Activated CD8-positive, alpha-beta memory T cell treated with anti-CD3 and anti-CD28 coated beads for 1 hour (primary cell): ENCODE results near the gene CREB3L2.
A peak's percentile ranks its signal among the peaks of the same experiment; 100 is the strongest.
"Not testable (repeated sequence)": the region's sequence is repeated elsewhere in the genome, so short reads cannot be mapped to it uniquely, and the experiment has no call there.

ENCODE experiments used
- DNase-seq, 2 donors: peaks; one replicate each; pipeline ENCODE4 v3.0.0-alpha.2; 2020; ENCODE audit warnings: low read depth in 1 of 2; ENCODE audit errors: extremely low read depth in 1 of 2

CREB3L2 gene

DNA sequence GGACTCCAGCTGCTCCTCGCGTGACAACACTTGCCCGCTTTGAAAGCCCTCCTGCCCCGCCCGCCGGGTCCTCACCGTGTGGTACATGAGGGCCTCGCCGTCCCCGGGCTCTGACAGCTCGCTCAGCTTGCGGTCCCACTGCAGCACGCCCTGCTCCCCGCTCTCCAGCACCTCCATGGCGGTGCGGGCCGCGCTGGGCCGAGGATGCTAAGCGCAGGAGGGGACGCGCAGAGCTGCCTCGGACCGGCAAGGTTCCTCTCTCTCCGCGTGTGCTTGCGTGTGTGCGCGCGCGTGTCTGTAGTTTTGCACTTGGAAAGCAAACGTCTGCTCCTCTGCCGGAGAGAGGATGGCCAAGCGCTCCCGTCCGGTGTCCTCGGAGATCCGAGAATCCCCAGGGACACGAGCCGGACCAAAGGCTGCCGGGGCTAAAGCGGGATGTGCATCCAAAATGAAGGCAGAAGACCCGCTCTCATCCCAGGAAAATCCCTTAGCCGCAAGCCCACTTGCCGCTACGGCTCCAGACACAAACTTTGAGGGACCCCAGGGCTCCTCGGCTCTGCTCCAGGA, at the start of gene CREB3L2:
CREB3L2 (minus strand) TSS at position 558 of the 567 bp plus-strand sequence; CDS start at position 177, 381 bp downstream.
- DNase-seq, result peak; percentile 19 to 43

DNA sequence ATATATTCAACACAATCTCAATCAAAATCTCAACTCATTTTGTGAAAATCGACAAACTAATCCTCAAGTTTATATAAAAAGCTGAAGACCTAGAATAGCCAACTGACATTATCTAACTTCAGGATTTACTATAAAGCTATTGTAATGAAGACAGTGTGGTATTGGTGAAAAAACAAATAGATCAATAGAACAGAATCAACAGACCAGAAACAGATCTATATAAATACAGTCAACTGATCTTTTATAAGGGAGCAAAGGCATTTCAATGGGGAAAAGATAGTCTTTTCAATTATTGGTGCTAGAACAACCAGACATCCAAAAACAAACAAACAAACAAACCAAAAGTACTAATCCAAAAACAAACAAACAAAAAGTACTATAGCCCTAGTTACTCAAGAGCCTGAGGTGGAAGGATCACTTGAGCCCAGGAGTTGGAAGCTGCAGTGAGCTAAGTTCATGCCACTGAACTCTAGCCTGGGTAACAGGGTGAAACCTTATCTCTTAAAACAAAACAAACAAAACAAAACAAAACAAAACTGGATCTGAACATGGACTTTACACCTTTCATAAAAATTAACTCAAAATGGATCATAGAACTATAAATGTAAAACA, 47.7 kb upstream of the CREB3L2 start:
- DNase-seq, result no peak

GRCh38 chr7:138047907-138048306, 46.0 kb upstream of the CREB3L2 start:
- no peak for DNase-seq

DNA sequence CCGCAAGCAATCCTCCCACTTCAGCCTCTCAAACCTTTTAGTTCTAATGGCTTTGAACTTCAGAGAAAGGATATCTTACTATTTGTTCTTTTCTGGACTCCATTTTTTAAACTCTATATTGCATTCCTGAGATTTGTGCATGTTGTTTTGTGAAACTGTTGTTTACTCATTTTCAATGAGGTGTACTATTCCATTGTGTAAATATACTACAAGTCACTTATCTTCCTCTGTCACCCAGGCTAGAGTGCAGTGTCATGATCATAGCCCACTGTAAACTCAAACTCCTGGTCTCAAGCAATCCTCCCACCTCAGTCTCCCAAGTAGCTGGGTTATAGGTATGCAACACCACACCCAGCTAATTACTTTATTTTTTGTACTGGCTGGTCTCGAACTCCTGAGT, 43.0 kb upstream of the CREB3L2 start:
- DNase-seq, result no peak

GRCh38 chr7:138040063-138040462, 38.2 kb upstream of the CREB3L2 start:
- DNase-seq, result not testable (repeated sequence)

DNA sequence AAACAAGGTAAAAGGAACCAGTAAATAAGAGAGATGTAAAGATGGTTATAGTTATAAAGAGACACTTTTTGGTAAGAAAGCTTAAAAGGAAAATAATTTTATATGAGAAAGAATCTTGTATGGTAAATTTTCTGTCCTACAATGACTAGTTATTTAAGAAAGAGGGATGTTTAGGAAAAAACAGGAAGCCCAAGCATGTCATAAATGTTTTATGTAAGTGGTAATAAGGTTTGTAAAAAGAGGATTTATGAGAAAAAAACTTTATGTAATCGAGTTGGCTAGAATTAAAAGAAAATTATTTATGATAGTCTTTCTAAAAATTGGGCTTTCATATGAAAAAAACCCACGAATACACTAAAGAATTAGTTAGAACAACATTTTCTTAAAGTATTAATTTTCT, 34.2 kb upstream of the CREB3L2 start:
- no peak for DNase-seq

GRCh38 chr7:138033241-138033640, 31.4 kb upstream of the CREB3L2 start:
- DNase-seq, result no peak

DNA sequence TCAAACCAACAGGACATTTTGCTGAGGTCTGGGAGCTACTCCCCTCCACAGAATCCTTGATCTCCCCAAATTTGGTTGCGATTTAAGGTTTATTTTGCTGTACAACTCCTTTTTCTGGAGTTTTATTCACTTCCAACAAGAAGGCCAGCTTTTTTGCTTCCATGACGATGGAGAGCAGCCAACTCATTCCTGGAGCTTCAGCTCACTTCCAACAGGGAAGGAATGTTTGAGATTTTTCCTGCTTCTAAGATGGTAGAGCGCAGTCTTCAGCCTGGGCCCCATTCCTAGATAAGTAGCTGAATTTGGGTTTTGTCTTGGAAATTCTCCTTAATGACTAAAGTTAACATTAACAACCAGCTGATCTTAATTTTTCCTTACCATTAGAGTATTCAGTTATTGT, 30.9 kb upstream of the CREB3L2 start:
- no peak for DNase-seq

- no peak for DNase-seq
Observed at GRCh38 chr7:138032186-138032585, 30.3 kb upstream of the CREB3L2 start.

GRCh38 chr7:138030679-138031351, 28.9 kb upstream of the CREB3L2 start:
- DNase-seq, result no peak

GRCh38 chr7:138029941-138030340, 28.1 kb upstream of the CREB3L2 start:
- no peak for DNase-seq

DNA sequence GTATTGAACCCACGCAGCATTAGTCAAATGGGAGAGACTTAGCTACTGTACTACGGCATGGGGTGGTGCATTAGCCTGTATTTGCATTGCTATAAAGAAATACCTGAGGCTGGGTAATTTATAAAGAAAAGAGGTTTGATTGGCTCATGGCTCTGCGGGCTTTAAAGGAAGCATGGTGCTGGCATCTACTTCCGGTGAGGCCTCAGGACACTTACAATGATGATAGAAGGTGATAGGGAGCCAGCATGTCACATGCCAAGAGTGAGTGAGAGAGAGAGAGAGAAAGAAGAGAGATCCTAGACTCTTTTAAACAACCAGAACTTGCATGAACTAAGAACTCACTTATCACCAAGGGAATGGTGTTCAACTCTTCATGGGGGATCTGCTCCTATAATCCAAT, 27.2 kb upstream of the CREB3L2 start:
- no peak for DNase-seq

DNA sequence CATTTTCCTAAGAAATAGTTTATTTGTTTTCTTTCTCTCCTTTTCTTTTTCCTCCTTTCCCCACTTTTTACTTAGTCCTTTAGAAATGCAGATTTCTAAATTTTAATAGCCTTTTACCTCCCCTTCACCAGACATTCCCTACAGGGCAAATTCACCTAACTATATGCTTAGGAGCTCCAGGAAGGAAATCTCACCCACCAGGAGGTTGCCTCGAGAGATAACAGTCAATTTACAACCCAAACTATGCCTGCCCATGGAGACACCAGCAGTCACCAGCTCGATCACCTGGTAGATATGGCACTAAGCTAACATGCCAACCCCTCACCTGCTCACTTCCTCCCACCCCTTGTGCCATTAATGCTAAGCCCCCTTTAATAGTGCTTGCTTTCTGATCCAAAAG, 25.2 kb upstream of the CREB3L2 start:
- DNase-seq, result no peak

GRCh38 chr7:138025215-138026186, 23.6 kb upstream of the CREB3L2 start:
- DNase-seq, result no peak

DNA sequence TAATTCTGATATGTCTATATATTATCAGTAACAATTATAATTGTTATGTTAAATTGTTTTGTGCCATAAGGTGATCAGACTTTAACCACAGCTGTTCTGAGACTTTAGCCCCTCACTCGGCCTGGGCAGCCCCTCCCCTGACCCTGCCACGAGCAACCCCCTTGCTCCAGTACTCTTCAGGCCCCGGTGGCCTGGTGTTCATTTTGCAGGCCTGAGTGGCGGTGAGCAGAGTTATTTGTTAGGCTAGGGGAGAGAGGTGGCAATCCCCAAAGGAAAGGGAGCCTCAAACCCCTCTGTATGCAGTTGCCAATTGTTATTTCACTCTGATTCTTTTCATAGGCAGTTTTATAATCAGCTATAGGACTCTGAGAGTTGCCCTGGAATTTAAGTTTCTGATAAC, 22.9 kb upstream of the CREB3L2 start:
- no peak for DNase-seq

GRCh38 chr7:138024343-138024691, 22.4 kb upstream of the CREB3L2 start:
- no peak for DNase-seq

- DNase-seq, result no peak
Observed at GRCh38 chr7:138023618-138024342, 21.9 kb upstream of the CREB3L2 start.

DNA sequence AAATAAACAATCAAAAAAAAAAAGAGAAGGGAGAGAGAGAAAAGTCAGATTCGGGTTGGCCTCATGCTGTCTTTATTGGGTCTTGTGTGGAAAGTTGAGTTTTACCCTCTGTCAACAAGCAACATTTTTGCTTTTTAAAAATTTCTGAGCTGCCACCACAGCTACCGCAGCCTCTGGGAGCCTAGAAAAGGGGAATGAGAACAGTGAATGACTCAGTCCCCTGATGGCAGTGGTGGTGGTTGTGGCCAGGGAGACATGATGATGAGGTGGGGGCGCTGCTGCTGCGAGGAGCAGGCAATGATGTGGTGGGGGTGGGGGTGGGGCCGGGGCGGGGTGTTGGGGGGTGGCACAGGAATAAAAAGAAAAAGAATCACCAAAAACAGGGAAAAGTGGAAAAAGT, 20.0 kb upstream of the CREB3L2 start:
- DNase-seq, result no peak

DNA sequence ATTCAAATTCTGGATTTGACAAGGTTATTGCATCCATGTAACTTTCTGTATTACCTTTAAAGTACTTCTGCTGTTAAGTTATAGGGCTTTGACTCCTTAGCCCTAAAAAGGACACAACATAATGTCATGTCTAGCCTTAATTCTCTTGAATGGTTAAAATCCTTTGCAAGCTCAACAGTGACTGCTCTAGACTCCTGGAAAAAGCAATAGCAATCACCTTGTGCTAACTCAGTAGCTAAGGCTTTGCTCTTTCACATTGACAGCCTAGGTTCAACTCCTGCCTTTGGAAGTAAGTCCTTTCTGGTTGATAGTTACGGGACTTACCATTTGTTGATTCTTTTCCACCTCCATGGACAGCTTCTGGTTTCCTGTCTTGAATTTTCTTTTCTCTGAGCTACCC, 16.1 kb upstream of the CREB3L2 start:
- DNase-seq, result no peak

DNA sequence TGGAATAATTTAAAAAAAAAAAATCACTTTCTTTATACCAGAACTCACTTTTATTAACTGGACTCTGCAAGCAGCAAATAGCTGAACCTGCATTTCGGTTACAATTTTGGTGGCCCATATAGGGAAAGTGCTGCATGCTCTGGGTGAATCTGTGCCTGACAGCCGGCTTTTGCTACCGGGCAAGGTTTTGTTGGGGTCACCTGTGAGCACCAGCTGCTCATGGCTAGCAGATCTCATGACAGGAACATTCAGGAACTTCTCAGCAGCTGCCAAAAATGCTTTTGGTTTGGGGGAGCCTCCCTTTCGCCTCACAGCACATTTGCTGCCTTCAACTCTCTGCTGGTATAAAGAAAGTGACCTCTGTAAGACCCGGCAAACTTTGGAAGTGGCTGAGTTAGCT, 13.2 kb upstream of the CREB3L2 start:
- no peak for DNase-seq

DNA sequence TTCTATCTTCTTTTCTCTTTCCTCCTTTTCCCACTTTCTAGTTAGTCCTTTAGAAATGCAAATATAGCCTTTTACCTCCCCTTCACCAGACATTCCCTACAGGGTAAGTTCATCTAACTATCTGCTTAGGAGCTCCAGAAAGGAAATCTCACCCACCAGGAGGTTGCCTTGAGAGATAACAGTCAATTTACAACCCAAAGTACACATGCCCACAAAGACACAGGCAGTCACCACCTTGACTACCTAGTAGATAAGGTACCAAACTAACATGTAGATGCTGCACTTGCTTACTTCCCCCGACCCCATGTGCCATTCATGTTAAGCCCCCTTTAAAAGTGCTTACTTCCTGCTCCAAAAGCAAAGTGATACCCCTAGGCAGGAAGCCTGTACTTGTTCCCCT, 12.8 kb upstream of the CREB3L2 start:
- no peak for DNase-seq
